Chondrocyte (in vitro differentiated cells): ENCODE measurements around the gene EIF4A3. TPM values are rescaled to one million over a fixed set of nuclear protein-coding genes. Genes with fewer than 3 reads are reported as not detected.

Experiments used
- DNase-seq: peaks from one replicate; pipeline ENCODE4 v3.0.0; 2021; ENCODE audit warnings: mixed read lengths, low spot score
- H3K27ac Mint-ChIP-seq: one replicate; pipeline ENCODE4 v1.8.0; 2021; ENCODE audit warnings: mild to moderate bottlenecking, moderate library complexity, mixed read lengths; ENCODE audit not compliant: unreplicated experiment
- H3K27me3 Mint-ChIP-seq: 2 replicates; pipeline ENCODE4 v1.8.0; 2021; ENCODE audit warnings: low read depth, mixed read lengths
- H3K36me3 Mint-ChIP-seq: 2 replicates; pipeline ENCODE4 v1.8.0; 2021; ENCODE audit warnings: low read depth, mixed read lengths
- H3K4me1 Mint-ChIP-seq: 2 replicates; pipeline ENCODE4 v1.8.0; 2021; ENCODE audit warnings: low read depth, mild to moderate bottlenecking, mixed read lengths
- H3K4me3 Mint-ChIP-seq: one replicate; pipeline ENCODE4 v1.8.0; 2021; ENCODE audit warnings: mild to moderate bottlenecking, moderate library complexity, mixed read lengths; ENCODE audit not compliant: unreplicated experiment
- H3K9me3 Mint-ChIP-seq: 2 replicates; pipeline ENCODE4 v1.8.0; 2021; ENCODE audit warnings: low read depth, mixed read lengths
- CTCF ChIP-seq: fragments of 200-600 bp; sonication (generic); IDR thresholded peaks from 2 replicates; pipeline ENCODE4 v1.5.0; 2021; ENCODE audit warnings: antibody characterized with exemption, mild to moderate bottlenecking, moderate library complexity
- total RNA-seq: library from RNA; stranded (reverse); gene quantifications from 3 replicates; pipeline ENCODE4 v1.2.1, GENCODE V29; 2021

Gene EIF4A3
- total RNA-seq, 1 donor from 2014 or later: 64.0 TPM

GRCh38 chr17:80118601-80119270, 28.2 kb downstream of the EIF4A3 start:
- TF ChIP-seq CTCF: no peak
- Mint-ChIP-seq H3K4me1 (no peaks in the 10 kb centered on the region), H3K9me3 (peaks cover 14% of the 10 kb centered on the region), H3K4me3 (no peak overlapping the region), H3K27ac (no peak overlapping the region), H3K27me3 (no peaks in the 10 kb centered on the region), H3K36me3 (peaks cover 2% of the 10 kb centered on the region)
- DNase-seq: no peak

- Mint-ChIP-seq H3K36me3 (peaks cover 2% of the 10 kb centered on the region), H3K9me3 (peaks cover 14% of the 10 kb centered on the region), H3K27me3 (no peaks in the 10 kb centered on the region), H3K27ac (no peak overlapping the region), H3K4me3 (no peak overlapping the region), H3K4me1 (no peaks in the 10 kb centered on the region)
- no peak for DNase-seq
- no peak for TF ChIP-seq CTCF
These were observed 29.2 kb downstream of the EIF4A3 start for GRCh38 chr17:80117491-80118401.

GRCh38 chr17:80116921-80117380, 30.0 kb downstream of the EIF4A3 start:
- no peak for DNase-seq
- peaks cover 2% of the 10 kb centered on the region for H3K36me3 Mint-ChIP-seq
- H3K4me1 Mint-ChIP-seq: no peaks in the 10 kb centered on the region
- H3K4me3 Mint-ChIP-seq: no peak overlapping the region
- no peaks in the 10 kb centered on the region for H3K27me3 Mint-ChIP-seq
- H3K9me3 Mint-ChIP-seq: peaks cover 14% of the 10 kb centered on the region
- TF ChIP-seq CTCF: no peak
- no peak overlapping the region for H3K27ac Mint-ChIP-seq

- H3K27ac Mint-ChIP-seq: no peak overlapping the region
These were observed 30.5 kb downstream of the EIF4A3 start for GRCh38 chr17:80116276-80116920.

More at GRCh38 chr17:80116276-80116920, 30.5 kb downstream of the EIF4A3 start:
- Mint-ChIP-seq H3K9me3 (peaks cover 14% of the 10 kb centered on the region), H3K27me3 (no peaks in the 10 kb centered on the region), H3K4me3 (no peak overlapping the region), H3K4me1 (no peaks in the 10 kb centered on the region), H3K36me3 (peaks cover 2% of the 10 kb centered on the region)
- DNase-seq: no peak
- no peak for TF ChIP-seq CTCF
